Measurements from ENCODE around the gene NSUN7.

- no peak for TF ChIP-seq CTCF (tag by site-specific recombination; IDR thresholded peaks at IDR 0.05)
- TF ChIP-seq ZNF792 (tag by site-specific recombination; IDR thresholded peaks at IDR 0.05) = no peak
- TF ChIP-seq YY1 (tag by site-specific recombination; IDR thresholded peaks at IDR 0.05) = no peak
- TF ChIP-seq, protein P1, sequence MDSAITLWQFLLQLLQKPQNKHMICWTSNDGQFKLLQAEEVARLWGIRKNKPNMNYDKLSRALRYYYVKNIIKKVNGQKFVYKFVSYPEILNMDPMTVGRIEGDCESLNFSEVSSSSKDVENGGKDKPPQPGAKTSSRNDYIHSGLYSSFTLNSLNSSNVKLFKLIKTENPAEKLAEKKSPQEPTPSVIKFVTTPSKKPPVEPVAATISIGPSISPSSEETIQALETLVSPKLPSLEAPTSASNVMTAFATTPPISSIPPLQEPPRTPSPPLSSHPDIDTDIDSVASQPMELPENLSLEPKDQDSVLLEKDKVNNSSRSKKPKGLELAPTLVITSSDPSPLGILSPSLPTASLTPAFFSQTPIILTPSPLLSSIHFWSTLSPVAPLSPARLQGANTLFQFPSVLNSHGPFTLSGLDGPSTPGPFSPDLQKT (IDR thresholded peaks at IDR 0.05; ENCODE audit: borderline replicate concordance, low read depth, low read length) = no peak
- TF ChIP-seq, protein P2, sequence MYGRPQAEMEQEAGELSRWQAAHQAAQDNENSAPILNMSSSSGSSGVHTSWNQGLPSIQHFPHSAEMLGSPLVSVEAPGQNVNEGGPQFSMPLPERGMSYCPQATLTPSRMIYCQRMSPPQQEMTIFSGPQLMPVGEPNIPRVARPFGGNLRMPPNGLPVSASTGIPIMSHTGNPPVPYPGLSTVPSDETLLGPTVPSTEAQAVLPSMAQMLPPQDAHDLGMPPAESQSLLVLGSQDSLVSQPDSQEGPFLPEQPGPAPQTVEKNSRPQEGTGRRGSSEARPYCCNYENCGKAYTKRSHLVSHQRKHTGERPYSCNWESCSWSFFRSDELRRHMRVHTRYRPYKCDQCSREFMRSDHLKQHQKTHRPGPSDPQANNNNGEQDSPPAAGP (tag by site-specific recombination; IDR thresholded peaks at IDR 0.05) = no peak
- TF ChIP-seq ZNF202 (tag by site-specific recombination; IDR thresholded peaks at IDR 0.05; ENCODE audit: borderline replicate concordance) = no peak
- TF ChIP-seq ZNF175 (tag by site-specific recombination; IDR thresholded peaks at IDR 0.05) = no peak
- TF ChIP-seq TCF7L2 (IDR thresholded peaks at IDR 0.05; ENCODE audit: borderline replicate concordance, low read depth, low read length) = no peak
- TF ChIP-seq HIC1 (tag by site-specific recombination; IDR thresholded peaks at IDR 0.05) = no peak
- no peak for TF ChIP-seq ZNF223 (tag by site-specific recombination; IDR thresholded peaks at IDR 0.05)
- TF ChIP-seq ZBTB8A (tag by site-specific recombination; IDR thresholded peaks at IDR 0.05) = no peak
- TF ChIP-seq ZNF76 (tag by site-specific recombination; IDR thresholded peaks at IDR 0.05; ENCODE audit: borderline replicate concordance, low read depth) = no peak
- TF ChIP-seq, protein P3, sequence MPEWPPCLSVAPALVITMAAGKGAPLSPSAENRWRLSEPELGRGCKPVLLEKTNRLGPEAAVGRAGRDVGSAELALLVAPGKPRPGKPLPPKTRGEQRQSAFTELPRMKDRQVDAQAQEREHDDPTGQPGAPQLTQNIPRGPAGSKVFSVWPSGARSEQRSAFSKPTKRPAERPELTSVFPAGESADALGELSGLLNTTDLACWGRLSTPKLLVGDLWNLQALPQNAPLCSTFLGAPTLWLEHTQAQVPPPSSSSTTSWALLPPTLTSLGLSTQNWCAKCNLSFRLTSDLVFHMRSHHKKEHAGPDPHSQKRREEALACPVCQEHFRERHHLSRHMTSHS (tag by site-specific recombination; IDR thresholded peaks at IDR 0.05) = no peak
Observed at GRCh38 chr4:40789031-40789430, 39.3 kb downstream of the NSUN7 start.
